ENCODE results near the gene CEP112. TPM values are rescaled to one million over a fixed set of nuclear protein-coding genes. Genes with fewer than 3 reads are reported as not detected.

CEP112 gene
- total RNA-seq, 2 experiments from 2014 or later = 1.2 to 1.5 TPM

- ATAC-seq = no peak
These were observed 587.9 kb downstream of the CEP112 start for GRCh38 chr17:65604070-65604469.

GRCh38 chr17:65601881-65602280 is 590.1 kb downstream of the CEP112 start:
- H3K27ac Mint-ChIP-seq = no peak overlapping the region
- peaks cover 4% of the 10 kb centered on the region for H3K4me1 Mint-ChIP-seq (ENCODE audit: low read depth)
- intact Hi-C loops (cut with micrococcal nuclease) = no loop called here
- H3K36me3 Mint-ChIP-seq (ENCODE audit: low read depth) = no peaks in the 10 kb centered on the region
- ATAC-seq (no peak), DNase-seq (no peak)
- no peak for TF ChIP-seq CTCF (IDR thresholded peaks at IDR 0.05)
- POLR2A ChIA-PET = no interaction called here
- no peak overlapping the region for H3K4me3 Mint-ChIP-seq
- H3K9me3 Mint-ChIP-seq = no peaks in the 10 kb centered on the region
- H3K27me3 Mint-ChIP-seq = no peaks in the 10 kb centered on the region
- CTCF ChIA-PET = no interaction called here

More at GRCh38 chr17:65604070-65604469, 587.9 kb downstream of the CEP112 start:
- Mint-ChIP-seq H3K27me3 (no peaks in the 10 kb centered on the region), H3K9me3 (no peaks in the 10 kb centered on the region), H3K27ac (no peak overlapping the region), H3K4me3 (no peak overlapping the region), H3K36me3 (ENCODE audit: low read depth) (no peaks in the 10 kb centered on the region), H3K4me1 (ENCODE audit: low read depth) (peaks cover 4% of the 10 kb centered on the region)
- ChIA-PET POLR2A (interaction anchor here (1.0 kb wide), 1 partner anchor 22 kb away, joined by 3 read pairs; no protein-coding TSS in a partner anchor), CTCF (no interaction called here)
- TF ChIP-seq CTCF (IDR thresholded peaks at IDR 0.05) = no peak
- DNase-seq = no peak
- intact Hi-C loops (cut with micrococcal nuclease) = no loop called here

- intact Hi-C loops (cut with micrococcal nuclease) = no loop called here
- Mint-ChIP-seq H3K4me1 (ENCODE audit: low read depth) (peaks cover 4% of the 10 kb centered on the region), H3K27ac (no peak overlapping the region), H3K4me3 (no peak overlapping the region), H3K27me3 (no peaks in the 10 kb centered on the region), H3K36me3 (ENCODE audit: low read depth) (no peaks in the 10 kb centered on the region), H3K9me3 (no peaks in the 10 kb centered on the region)
- no peak for TF ChIP-seq CTCF (IDR thresholded peaks at IDR 0.05)
- ATAC-seq = no peak
- CTCF ChIA-PET = no interaction called here
- POLR2A ChIA-PET = interaction anchor here (1.3 kb wide), 1 partner anchor 68 kb away, joined by 4 read pairs; no protein-coding TSS in a partner anchor
- DNase-seq = no peak
These were observed 590.8 kb downstream of the CEP112 start for GRCh38 chr17:65601145-65601544.

GRCh38 chr17:65600518-65600917 is 591.4 kb downstream of the CEP112 start:
- no peak overlapping the region for H3K4me3 Mint-ChIP-seq
- no peak overlapping the region for H3K27ac Mint-ChIP-seq
- H3K36me3 Mint-ChIP-seq (ENCODE audit: low read depth) = no peaks in the 10 kb centered on the region
- ATAC-seq (no peak), DNase-seq (no peak)
- CTCF ChIA-PET = no interaction called here
- no peak for TF ChIP-seq CTCF (IDR thresholded peaks at IDR 0.05)
- peaks cover 4% of the 10 kb centered on the region for H3K4me1 Mint-ChIP-seq (ENCODE audit: low read depth)
- intact Hi-C loops (cut with micrococcal nuclease) = no loop called here
- H3K9me3 Mint-ChIP-seq = no peaks in the 10 kb centered on the region
- POLR2A ChIA-PET = interaction anchor here (1.3 kb wide), 1 partner anchor 69 kb away, joined by 4 read pairs; no protein-coding TSS in a partner anchor
- H3K27me3 Mint-ChIP-seq = no peaks in the 10 kb centered on the region

GRCh38 chr17:65599650-65600049 is 592.3 kb downstream of the CEP112 start:
- no peak overlapping the region for H3K4me3 Mint-ChIP-seq
- H3K9me3 Mint-ChIP-seq = no peaks in the 10 kb centered on the region
- H3K4me1 Mint-ChIP-seq (ENCODE audit: low read depth) = peaks cover 11% of the 10 kb centered on the region
- H3K27me3 Mint-ChIP-seq = no peaks in the 10 kb centered on the region
- ATAC-seq (no peak), DNase-seq (no peak)
- POLR2A ChIA-PET = no interaction called here
- no peaks in the 10 kb centered on the region for H3K36me3 Mint-ChIP-seq (ENCODE audit: low read depth)
- intact Hi-C loops (cut with micrococcal nuclease) = no loop called here
- CTCF ChIA-PET = no interaction called here
- H3K27ac Mint-ChIP-seq = no peak overlapping the region
- no peak for TF ChIP-seq CTCF (IDR thresholded peaks at IDR 0.05)

Measured in activated CD8-positive, alpha-beta T cell treated with anti-CD3 and anti-CD28 coated beads for 36 hours (primary cell).